Measurements from ENCODE around the gene ULK4. TPM values are rescaled to one million over a fixed set of nuclear protein-coding genes. Genes with fewer than 3 reads are reported as not detected.

ULK4 gene
- total RNA-seq, 1 experiment from 2014 or later, result 14.3 TPM

DNA sequence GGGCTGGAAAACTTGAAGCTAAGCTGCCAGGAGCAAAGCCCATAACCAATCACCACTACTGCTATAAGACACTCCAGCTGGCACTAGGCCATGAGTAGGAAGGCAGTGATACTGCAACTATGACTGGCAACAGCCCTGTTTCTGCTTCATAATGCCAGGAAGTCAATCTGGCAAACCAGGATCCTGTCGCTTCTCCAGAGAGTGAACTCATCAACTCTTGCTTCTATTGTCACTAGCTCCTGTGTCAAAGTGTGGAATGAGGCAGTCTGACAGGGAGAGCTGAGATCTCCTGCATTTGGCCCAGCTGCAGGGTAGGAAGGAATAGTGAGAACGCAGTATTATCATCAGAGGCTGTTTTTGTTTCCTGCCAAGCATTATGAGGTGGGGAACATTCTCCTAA lies 657.3 kb downstream of the ULK4 start:
- intact Hi-C loops (cut with micrococcal nuclease; ENCODE audit: unreplicated experiment), result no loop called here
- DNase-seq (ENCODE audit: low read depth, low spot score) (no peak), ATAC-seq (no peak)
- BruUV-seq (replicated peaks), result no TSS peak
- ChIA-PET CTCF (no interaction called here), POLR2A (no interaction called here)
- Histone ChIP-seq H3K4me1 (ENCODE audit: control insufficient read depth, insufficient read depth, low read length) (no peaks in the 10 kb centered on the region), H3K4me3 (ENCODE audit: low read depth in 2 of 2, low read length in 2 of 2) (no peak overlapping the region), H3K27ac (ENCODE audit: low read length) (no peak overlapping the region), H3K36me3 (ENCODE audit: control insufficient read depth, insufficient read depth, low read length) (no peaks in the 10 kb centered on the region), H3K27me3 (ENCODE audit: control insufficient read depth, insufficient read depth, low read length) (no peaks in the 10 kb centered on the region), H3K9me3 (ENCODE audit: control insufficient read depth, insufficient read depth, low read depth, low read length) (no peaks in the 10 kb centered on the region)
- TF ChIP-seq POLR2AphosphoS5 (IDR thresholded peaks at IDR 0.05; ENCODE audit: low read depth, low read length), result no peak
- no peak for TF ChIP-seq TCF7L2 (IDR thresholded peaks at IDR 0.05; ENCODE audit: low read depth, low read length)
- TF ChIP-seq, protein P1, sequence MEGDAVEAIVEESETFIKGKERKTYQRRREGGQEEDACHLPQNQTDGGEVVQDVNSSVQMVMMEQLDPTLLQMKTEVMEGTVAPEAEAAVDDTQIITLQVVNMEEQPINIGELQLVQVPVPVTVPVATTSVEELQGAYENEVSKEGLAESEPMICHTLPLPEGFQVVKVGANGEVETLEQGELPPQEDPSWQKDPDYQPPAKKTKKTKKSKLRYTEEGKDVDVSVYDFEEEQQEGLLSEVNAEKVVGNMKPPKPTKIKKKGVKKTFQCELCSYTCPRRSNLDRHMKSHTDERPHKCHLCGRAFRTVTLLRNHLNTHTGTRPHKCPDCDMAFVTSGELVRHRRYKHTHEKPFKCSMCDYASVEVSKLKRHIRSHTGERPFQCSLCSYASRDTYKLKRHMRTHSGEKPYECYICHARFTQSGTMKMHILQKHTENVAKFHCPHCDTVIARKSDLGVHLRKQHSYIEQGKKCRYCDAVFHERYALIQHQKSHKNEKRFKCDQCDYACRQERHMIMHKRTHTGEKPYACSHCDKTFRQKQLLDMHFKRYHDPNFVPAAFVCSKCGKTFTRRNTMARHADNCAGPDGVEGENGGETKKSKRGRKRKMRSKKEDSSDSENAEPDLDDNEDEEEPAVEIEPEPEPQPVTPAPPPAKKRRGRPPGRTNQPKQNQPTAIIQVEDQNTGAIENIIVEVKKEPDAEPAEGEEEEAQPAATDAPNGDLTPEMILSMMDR (IDR thresholded peaks at IDR 0.05), result no peak
- TF ChIP-seq, protein P2, sequence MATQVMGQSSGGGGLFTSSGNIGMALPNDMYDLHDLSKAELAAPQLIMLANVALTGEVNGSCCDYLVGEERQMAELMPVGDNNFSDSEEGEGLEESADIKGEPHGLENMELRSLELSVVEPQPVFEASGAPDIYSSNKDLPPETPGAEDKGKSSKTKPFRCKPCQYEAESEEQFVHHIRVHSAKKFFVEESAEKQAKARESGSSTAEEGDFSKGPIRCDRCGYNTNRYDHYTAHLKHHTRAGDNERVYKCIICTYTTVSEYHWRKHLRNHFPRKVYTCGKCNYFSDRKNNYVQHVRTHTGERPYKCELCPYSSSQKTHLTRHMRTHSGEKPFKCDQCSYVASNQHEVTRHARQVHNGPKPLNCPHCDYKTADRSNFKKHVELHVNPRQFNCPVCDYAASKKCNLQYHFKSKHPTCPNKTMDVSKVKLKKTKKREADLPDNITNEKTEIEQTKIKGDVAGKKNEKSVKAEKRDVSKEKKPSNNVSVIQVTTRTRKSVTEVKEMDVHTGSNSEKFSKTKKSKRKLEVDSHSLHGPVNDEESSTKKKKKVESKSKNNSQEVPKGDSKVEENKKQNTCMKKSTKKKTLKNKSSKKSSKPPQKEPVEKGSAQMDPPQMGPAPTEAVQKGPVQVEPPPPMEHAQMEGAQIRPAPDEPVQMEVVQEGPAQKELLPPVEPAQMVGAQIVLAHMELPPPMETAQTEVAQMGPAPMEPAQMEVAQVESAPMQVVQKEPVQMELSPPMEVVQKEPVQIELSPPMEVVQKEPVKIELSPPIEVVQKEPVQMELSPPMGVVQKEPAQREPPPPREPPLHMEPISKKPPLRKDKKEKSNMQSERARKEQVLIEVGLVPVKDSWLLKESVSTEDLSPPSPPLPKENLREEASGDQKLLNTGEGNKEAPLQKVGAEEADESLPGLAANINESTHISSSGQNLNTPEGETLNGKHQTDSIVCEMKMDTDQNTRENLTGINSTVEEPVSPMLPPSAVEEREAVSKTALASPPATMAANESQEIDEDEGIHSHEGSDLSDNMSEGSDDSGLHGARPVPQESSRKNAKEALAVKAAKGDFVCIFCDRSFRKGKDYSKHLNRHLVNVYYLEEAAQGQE (IDR thresholded peaks at IDR 0.05; ENCODE audit: insufficient read depth in 1 of 2, low read depth in 2 of 2, low read length in 1 of 2), result no peak
- no peak for TF ChIP-seq SIN3A (IDR thresholded peaks at IDR 0.05; ENCODE audit: borderline replicate concordance, insufficient read depth, low read depth, low read length)
- in situ Hi-C loops (cut with HindIII; ENCODE audit: low pct_unique_long_range_greater_than_20kb, low sequenced_read_pairs), result no loop called here

DNA sequence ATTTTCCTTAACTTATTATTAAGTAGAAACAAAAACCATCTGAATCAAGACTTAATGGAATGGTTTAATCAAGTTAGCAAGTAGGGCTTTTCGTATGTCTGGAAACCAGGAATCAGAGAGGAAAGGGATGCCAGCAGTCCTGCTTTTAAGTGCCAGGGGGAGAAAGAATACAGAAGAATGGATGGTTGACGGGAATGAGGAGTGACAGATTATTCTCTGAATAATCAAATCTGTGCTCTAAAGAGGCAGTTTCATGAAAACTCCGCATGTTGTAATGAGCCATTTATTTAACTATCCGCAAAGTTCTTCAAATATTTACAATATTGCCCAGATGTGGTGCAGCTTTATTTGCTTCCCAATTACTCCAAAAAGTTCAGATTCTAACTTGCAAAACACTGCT lies 659.6 kb downstream of the ULK4 start:
- Histone ChIP-seq H3K4me1 (ENCODE audit: control insufficient read depth, insufficient read depth, low read length) (no peaks in the 10 kb centered on the region), H3K4me3 (ENCODE audit: low read depth in 2 of 2, low read length in 2 of 2) (no peak overlapping the region), H3K36me3 (ENCODE audit: control insufficient read depth, insufficient read depth, low read length) (no peaks in the 10 kb centered on the region), H3K9me3 (ENCODE audit: control insufficient read depth, insufficient read depth, low read depth, low read length) (no peaks in the 10 kb centered on the region), H3K27ac (ENCODE audit: low read length) (no peak overlapping the region), H3K27me3 (ENCODE audit: control insufficient read depth, insufficient read depth, low read length) (no peaks in the 10 kb centered on the region)
- no TSS peak for BruUV-seq (replicated peaks)
- DNase-seq (ENCODE audit: low read depth, low spot score), result no peak
- intact Hi-C loops (cut with micrococcal nuclease; ENCODE audit: unreplicated experiment) (no loop called here), in situ Hi-C loops (cut with HindIII; ENCODE audit: low pct_unique_long_range_greater_than_20kb, low sequenced_read_pairs) (no loop called here)
- TF ChIP-seq SIN3A (IDR thresholded peaks at IDR 0.05; ENCODE audit: borderline replicate concordance, insufficient read depth, low read depth, low read length) (no peak), POLR2AphosphoS5 (IDR thresholded peaks at IDR 0.05; ENCODE audit: low read depth, low read length) (no peak), TCF7L2 (IDR thresholded peaks at IDR 0.05; ENCODE audit: low read depth, low read length) (no peak)
- TF ChIP-seq, protein P1 (IDR thresholded peaks at IDR 0.05), result no peak
- TF ChIP-seq, protein P2 (IDR thresholded peaks at IDR 0.05; ENCODE audit: insufficient read depth in 1 of 2, low read depth in 2 of 2, low read length in 1 of 2), result no peak
- POLR2A ChIA-PET, result no interaction called here
- ATAC-seq, result no peak
- CTCF ChIA-PET, result no interaction called here
